Right forelimb (tissue), 1 donor: ENCODE results near the gene PGRMC1.
A peak's percentile ranks its signal among the peaks of the same experiment; 100 is the strongest.
"Not testable (repeated sequence)": the region's sequence is repeated elsewhere in the genome, so short reads cannot be mapped to it uniquely, and the experiment has no call there.

Source experiments
- DNase-seq: peaks from one replicate; pipeline ENCODE4 v3.0.0-alpha.2; 2018

Gene PGRMC1

GRCh38 chrX:119235051-119235511 is 1.0 kb upstream of the PGRMC1 start:
- peak; percentile 71 for DNase-seq

DNA sequence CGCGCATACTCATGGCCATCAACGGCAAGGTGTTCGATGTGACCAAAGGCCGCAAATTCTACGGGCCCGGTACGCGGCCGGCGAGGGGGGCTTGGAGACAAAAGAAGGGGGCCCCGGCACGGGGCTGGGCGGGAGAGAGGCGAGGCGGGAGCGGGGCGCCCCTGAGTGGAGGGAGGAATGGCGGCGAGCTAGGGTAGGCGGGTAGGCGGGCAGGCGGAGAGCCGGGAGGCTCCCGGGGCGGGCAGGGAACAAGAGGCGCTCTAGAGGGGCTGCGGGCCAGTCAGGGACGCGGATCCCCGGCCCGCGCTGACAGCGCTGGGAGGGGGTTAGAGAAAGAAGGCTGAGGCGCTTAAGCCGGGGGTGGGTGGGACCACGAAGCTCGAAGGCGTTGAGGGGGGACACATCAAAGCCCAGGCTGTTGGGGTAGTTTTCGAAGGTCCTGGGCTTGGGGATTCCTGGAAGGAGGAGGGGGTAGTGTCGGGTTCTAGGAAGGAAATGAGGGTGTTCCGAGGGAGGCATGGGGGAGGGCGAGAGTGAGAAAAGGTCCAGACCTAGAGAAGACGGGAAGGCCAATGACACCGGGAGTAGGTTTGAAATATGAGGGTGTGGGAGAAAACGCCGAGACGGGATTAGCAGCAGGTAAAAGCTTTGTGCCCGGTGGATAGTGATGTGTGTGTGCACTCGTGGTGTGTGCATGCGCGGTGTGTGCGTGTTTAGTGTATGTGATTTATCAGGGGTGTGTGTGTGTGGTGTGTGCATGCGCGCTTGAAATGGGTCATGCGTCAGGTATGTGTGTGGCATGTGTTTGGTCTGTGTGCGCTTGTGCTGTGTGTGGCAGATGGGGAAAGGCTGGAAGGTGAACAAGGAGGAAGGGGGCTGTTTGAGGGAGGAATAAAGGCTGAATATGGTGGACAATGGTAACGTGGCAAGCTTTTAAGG is 807 bp downstream of the PGRMC1 start:
- DNase-seq: peak; percentile 55

GRCh38 chrX:119237562-119237942 is 1.5 kb downstream of the PGRMC1 start:
- peak; percentile 37 for DNase-seq

DNA sequence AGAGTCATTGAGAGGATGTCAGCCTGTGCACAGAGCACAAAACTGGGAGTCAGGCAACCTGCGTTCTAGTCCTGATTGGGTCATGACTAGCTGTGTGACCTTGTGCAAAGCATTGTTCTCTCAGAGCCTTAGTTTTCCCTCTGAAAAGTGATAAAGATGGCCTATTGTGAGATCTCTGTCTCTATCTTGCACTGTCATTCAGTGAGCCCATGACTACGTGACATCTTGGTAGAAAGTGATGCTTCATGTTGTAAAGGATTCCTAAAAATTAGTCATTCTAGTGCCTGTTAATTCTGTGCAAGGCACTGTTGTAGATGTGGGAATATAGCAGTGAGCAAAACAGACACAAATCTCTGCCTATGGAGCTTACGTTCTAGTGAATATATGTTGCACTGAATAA is 2.5 kb downstream of the PGRMC1 start:
- DNase-seq: no peak

DNA sequence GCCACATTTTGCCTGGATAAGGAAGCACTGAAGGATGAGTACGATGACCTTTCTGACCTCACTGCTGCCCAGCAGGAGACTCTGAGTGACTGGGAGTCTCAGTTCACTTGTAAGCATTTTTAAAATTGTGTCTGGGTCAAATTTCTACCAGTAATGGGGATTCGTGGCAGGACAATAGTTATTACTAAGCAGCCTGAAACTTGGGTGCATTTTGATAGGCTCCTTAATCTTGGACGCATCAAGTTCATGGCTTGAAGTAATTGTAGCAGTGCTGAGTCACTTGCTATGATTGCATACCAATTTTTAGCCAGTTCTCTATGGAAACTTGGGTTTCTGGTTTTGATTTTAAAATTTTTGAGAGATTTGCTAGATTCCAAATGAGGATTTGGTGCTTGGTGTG is 4.3 kb downstream of the PGRMC1 start:
- DNase-seq: no peak

- DNase-seq: no peak
These were observed 11.6 kb downstream of the PGRMC1 start for GRCh38 chrX:119247702-119248101.

DNA sequence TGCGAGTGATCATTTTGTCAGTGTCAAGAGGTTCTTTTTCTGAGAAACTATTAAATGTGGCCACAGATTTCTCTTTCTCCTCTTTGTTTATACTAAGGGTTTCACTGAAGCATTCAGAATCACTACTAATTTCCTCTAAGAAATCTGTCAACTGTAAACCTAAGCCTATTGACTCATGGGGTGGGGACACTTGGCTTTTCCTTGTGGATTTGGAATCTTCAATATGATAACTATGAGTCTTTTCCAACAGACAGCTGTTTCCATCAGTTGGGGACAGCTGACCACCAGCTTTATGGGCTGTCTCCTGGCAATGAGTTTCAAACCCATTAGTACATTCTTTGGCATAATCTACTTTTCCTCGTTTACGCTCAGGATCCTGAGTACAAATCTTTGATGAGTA is 13.8 kb downstream of the PGRMC1 start:
- no peak for DNase-seq

DNA sequence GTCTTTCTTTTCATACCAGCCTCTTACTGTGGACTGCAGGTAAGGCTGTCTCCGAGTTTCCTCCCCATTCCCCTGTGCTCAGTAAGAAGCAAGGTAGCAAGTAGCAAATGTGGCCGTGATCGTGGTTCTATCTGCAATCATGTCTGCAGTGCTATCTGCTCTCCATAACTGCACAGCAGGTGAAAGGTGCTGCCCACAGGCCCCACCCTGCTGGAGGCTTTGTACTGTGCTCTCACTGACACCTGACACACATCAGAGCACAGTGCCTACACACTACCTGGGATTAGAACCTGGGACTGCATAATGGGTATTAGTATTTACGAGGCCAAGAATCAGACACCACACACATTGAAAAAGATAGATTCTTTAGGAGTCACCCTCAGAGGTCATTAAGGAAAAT is 15.3 kb downstream of the PGRMC1 start:
- DNase-seq: no peak

DNA sequence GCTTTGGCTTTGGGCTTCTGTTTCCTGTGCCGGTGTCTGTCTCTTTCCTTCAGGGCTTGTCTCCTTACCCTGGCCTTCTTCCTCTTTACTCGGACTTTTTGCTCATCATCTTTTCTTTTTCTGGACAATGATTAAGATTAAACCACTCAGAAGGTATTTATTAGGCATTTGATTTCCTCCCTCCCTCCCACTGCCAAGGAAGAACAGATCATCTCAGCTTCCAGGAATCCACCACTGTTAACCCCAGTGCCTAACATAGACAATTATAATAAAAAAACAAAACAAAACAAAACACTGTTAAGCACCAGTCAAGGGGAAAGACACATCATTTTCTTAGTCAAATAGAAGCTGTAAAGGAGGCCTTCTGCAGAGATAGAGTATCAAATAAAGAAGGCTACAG is 16.6 kb downstream of the PGRMC1 start:
- no peak for DNase-seq

- DNase-seq: peak; percentile 46
These were observed 30.4 kb downstream of the PGRMC1 start for GRCh38 chrX:119266364-119266995.

DNA sequence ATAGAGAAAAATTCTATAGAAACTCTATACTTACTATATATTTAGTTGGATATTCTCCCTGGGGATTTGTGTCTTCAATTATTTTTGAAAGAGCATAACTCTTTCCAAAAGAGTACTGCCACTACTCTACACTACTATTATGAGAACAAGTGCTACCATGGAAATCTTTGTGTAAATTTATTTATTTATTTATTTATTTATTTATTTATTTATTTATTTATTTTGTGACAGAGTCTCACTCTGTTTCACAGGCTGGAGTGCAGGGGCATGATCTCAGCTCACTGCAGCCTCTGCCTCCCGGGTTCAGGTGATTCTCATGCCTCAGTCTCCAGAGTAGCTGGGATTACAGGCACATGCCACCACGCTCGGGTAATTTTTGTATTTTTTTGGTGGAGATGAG is 31.0 kb downstream of the PGRMC1 start:
- DNase-seq: not testable (repeated sequence)

DNA sequence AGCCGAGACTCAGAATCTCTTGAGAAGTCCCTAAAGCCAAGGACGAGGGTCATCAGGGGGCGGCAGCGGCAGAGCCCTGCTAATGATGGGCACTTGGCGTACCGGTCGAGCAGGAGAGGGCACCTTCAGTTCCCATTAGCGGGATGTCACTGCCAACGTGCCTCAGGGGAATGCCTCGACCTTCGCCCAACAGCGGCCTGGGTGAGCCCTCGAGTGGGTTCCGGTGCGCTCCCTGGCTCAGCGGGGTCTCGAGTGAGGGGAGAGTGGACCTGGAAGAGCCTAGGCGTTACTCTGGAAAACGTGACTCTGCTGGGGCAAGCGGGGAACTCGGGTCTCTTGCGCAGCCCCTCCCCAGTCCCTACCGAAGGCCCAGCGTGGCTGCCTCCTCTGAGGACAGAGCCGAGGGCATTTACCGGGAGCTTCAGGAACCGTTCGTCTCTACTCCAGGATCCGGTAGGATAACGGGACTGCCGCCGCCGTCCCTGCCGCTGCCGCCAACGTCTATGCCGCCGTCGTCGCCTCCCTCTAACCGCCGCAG is 36.9 kb downstream of the PGRMC1 start:
- no peak for DNase-seq

DNA sequence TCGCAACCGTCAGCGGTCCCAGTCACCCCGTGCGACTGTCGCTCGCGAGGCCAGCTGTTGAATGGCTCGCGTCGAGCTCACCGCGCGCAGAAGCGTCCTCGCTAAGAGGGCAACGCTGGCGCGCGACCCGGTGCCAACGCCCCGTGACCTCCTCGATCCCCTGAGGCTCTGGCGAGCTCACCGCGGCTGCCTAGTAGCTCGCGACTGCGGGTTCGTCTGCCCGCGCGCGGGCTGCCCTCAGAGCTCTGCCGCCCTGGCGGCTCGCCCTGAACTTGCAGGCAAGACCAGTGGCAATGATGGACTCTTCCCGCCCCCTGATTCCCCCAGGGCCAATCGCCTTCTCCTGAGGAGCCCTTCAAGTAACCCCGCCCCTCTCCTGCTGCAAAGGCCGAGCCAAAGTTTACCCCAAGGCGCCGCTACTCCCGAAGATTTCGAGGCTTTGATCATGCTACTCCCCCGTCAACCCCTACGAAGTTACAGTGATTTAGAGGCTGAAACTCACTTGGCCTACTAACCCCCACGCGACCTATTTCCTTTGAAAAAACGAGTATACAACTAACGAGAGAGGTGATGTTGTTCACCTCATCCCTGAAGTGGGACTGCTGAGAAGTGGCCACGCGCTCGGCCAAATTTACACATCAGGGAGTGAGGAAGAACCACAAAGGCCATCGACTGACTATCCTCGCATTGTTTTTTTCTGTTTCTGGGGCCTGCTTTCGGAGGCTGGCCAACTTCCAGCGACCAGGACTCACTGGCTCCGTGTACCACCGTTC is 37.5 kb downstream of the PGRMC1 start:
- DNase-seq: no peak

GRCh38 chrX:119282347-119282746 is 46.3 kb downstream of the PGRMC1 start:
- DNase-seq: not testable (repeated sequence)

DNA sequence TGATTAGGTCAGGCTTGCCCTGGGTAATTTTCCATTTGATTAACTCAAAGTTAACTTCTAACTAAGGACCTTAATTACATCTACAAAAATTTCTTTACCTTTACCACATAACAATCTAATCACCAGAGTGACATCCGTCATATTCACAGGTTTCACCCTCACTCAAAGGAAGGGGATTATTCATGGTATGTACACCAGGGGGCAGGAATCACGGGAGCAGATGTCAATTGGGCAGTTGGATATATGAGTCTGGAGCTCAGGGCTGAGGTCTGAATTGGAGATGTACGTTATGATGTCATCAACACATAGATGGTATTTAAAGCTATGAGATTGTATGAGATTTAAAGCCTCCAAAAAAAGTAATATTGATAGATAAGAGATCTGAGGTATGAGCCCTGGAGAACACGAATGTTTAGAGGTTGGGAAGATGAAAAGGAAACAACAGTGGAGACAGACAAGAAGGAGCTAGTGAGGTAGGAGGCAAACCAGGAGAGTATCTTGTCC is 52.9 kb downstream of the PGRMC1 start:
- DNase-seq: no peak

DNA sequence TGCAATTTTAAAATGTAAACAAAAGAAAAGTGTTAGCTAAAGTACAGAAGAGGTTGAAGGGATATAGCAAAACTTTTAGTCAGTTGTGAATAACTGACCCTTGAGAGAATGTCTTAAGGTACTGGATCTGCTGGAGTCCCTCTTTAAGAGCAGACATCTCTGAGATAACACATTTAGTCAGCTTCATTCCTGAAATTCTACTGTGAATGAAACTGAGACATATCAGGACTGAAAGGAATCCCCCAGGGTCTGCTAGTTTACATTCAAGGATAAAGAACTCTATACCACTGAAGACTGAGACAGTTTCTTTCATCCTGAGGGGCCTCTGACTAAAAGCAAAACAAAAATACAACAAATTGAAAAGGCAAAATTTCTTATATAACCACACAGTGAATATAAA is 54.4 kb downstream of the PGRMC1 start:
- no peak for DNase-seq

DNA sequence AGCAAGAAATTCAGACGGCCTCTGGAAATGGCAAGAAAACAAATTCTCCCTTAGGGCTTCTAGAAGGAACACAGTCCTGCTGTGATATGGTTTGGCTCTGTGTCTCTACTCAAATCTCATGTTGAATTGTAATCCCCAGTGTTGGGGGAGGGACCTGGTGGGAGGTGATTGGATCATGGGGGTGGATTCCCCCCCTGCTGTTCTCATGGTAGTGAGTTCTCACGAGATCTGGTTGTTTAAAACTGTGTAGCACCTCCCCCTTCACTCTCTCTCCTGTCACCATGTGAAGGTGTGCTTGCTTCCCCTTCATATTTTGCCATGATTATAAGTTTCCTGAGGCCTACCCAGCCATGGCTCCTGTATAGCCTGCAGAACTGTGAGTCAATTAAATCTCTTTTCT is 55.2 kb downstream of the PGRMC1 start:
- DNase-seq: not testable (repeated sequence)

GRCh38 chrX:119292445-119292844 is 56.4 kb downstream of the PGRMC1 start:
- DNase-seq: no peak
